ENCODE measurements around the gene LMAN1L. TPM values are rescaled to one million over a fixed set of nuclear protein-coding genes. Genes with fewer than 3 reads are reported as not detected.
A peak's percentile ranks its signal among the peaks of the same experiment; 100 is the strongest.

Gene LMAN1L
- total and polyA plus RNA-seq, 7 donors = 0.64 to 1.8 TPM; not detected in 5

GRCh38 chr15:74865316-74865715 is 52.7 kb downstream of the LMAN1L start:
- intact Hi-C loops (cut with DNase I) = no loop called here
- DNase-seq = no peak
- no peaks in the 10 kb centered on the region for H3K27me3 ChIP-seq
- H3K27ac ChIP-seq = peak overlapping the region in 2 of 4 donors; percentile 65 to 85
- H3K36me3 ChIP-seq = peaks cover 0 to 3% (median 0%) of the 10 kb centered on the region in 4 donors
- TF ChIP-seq CTCF (IDR thresholded peaks at IDR 0.05) (no peak), POLR2AphosphoS5 (IDR thresholded peaks at IDR 0.05) (no peak), POLR2A (IDR thresholded peaks at IDR 0.05) (no peak), EP300 (IDR thresholded peaks at IDR 0.05) (no peak)
- H3K4me3 ChIP-seq = no peak overlapping the region
- 41 to 69% methylated on average over 2 of the region's 2 CpGs for WGBS, 2 donors
- H3K4me1 ChIP-seq = peaks cover 0 to 38% (median 25%) of the 10 kb centered on the region in 4 donors
- H3K9me3 ChIP-seq = no peaks in the 10 kb centered on the region

- peak overlapping the region; percentile 6 to 85 (median 57) for H3K27ac ChIP-seq
- H3K4me1 ChIP-seq = peaks cover 0 to 46% (median 33%) of the 10 kb centered on the region in 4 donors
- H3K4me3 ChIP-seq = no peak overlapping the region
- intact Hi-C loops (cut with DNase I) = no loop called here
- no peaks in the 10 kb centered on the region for H3K9me3 ChIP-seq
- 34 to 59% methylated on average over 6 of the region's 6 CpGs for WGBS, 2 donors
- no peaks in the 10 kb centered on the region for H3K27me3 ChIP-seq
- peaks cover 0 to 7% (median 0%) of the 10 kb centered on the region in 4 donors for H3K36me3 ChIP-seq
- no peak for DNase-seq
- no peak for TF ChIP-seq CTCF (IDR thresholded peaks at IDR 0.05)
- no peak for TF ChIP-seq POLR2A (IDR thresholded peaks at IDR 0.05)
- TF ChIP-seq EP300 (IDR thresholded peaks at IDR 0.05) = no peak
- no peak for TF ChIP-seq POLR2AphosphoS5 (IDR thresholded peaks at IDR 0.05)
Observed at GRCh38 chr15:74866090-74866489, 53.5 kb downstream of the LMAN1L start.

- TF ChIP-seq CTCF (IDR thresholded peaks at IDR 0.05) (no peak), EP300 (IDR thresholded peaks at IDR 0.05) (no peak), POLR2AphosphoS5 (IDR thresholded peaks at IDR 0.05) (no peak)
- H3K27ac ChIP-seq = peak overlapping the region; percentile 20 to 85 (median 30)
- H3K4me1 ChIP-seq = peaks cover 0 to 60% (median 47%) of the 10 kb centered on the region in 4 donors
- DNase-seq = no peak
- intact Hi-C loops (cut with DNase I) = no loop called here
- 14 to 43% methylated on average over 1 of the region's 1 CpG for WGBS, 2 donors
- peaks cover 0 to 7% (median 0%) of the 10 kb centered on the region in 4 donors for H3K36me3 ChIP-seq
- no peaks in the 10 kb centered on the region for H3K27me3 ChIP-seq
- H3K9me3 ChIP-seq = no peaks in the 10 kb centered on the region
- H3K4me3 ChIP-seq = no peak overlapping the region
Observed at GRCh38 chr15:74867466-74868038, 54.9 kb downstream of the LMAN1L start.

GRCh38 chr15:74868059-74868458 is 55.4 kb downstream of the LMAN1L start:
- peak overlapping the region; percentile 47 to 88 (median 67) for H3K27ac ChIP-seq
- no peak overlapping the region for H3K4me3 ChIP-seq
- TF ChIP-seq POLR2A (IDR thresholded peaks at IDR 0.05) = no peak
- peak in 1 of 4 donors; percentile 34 for TF ChIP-seq POLR2AphosphoS5 (IDR thresholded peaks at IDR 0.05)
- no peak for TF ChIP-seq CTCF (IDR thresholded peaks at IDR 0.05)
- no peak for TF ChIP-seq EP300 (IDR thresholded peaks at IDR 0.05)
- DNase-seq = no peak
- WGBS, 2 donors = 11 to 27% methylated on average over 6 of the region's 6 CpGs
- H3K9me3 ChIP-seq = no peaks in the 10 kb centered on the region
- H3K27me3 ChIP-seq = no peaks in the 10 kb centered on the region
- intact Hi-C loops (cut with DNase I) = no loop called here
- peaks cover 0 to 62% (median 49%) of the 10 kb centered on the region in 4 donors for H3K4me1 ChIP-seq
- peaks cover 0 to 7% (median 0%) of the 10 kb centered on the region in 4 donors for H3K36me3 ChIP-seq

- Histone ChIP-seq H3K27me3 (no peaks in the 10 kb centered on the region), H3K36me3 (peaks cover 0 to 4% (median 0%) of the 10 kb centered on the region in 4 donors), H3K4me3 (no peak overlapping the region), H3K9me3 (no peaks in the 10 kb centered on the region), H3K4me1 (peaks cover 0 to 65% (median 49%) of the 10 kb centered on the region in 4 donors), H3K27ac (peak overlapping the region; percentile 37 to 88 (median 70))
- intact Hi-C loops (cut with DNase I) = no loop called here
- no peak for DNase-seq
- TF ChIP-seq POLR2AphosphoS5 (IDR thresholded peaks at IDR 0.05) = no peak
- TF ChIP-seq EP300 (IDR thresholded peaks at IDR 0.05) = no peak
- TF ChIP-seq POLR2A (IDR thresholded peaks at IDR 0.05) = no peak
- TF ChIP-seq CTCF (IDR thresholded peaks at IDR 0.05) = no peak
Observed at GRCh38 chr15:74869372-74869725, 56.7 kb downstream of the LMAN1L start.
